GM21367 (cell line): Measurements from ENCODE around the gene BICC1.

ENCODE experiments used
- ATAC-seq: cut with Tn5 transposase; IDR thresholded peaks from one replicate; pipeline ENCODE4 v1.9.1; 2021; ENCODE audit not compliant: unreplicated experiment

BICC1 gene

DNA sequence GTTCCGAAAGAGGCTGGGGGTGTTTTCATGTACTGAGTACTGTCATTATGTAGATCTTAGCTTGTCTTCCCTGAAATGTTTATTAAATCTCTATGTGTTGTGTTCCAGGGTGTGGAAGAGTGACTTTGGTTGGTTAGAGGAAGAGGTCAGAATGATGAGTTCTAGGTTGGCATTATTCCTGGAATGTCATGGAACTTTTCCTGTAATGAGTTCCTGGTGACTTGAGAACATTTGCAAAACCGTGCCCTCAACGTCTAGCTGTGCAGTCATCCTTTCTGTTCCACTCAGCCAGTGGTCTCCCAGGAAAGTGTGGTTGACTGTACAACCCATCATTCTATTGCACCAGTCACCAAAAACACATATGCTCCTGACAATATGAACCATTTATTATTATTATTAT is 129.6 kb downstream of the BICC1 start:
- no peak for ATAC-seq

DNA sequence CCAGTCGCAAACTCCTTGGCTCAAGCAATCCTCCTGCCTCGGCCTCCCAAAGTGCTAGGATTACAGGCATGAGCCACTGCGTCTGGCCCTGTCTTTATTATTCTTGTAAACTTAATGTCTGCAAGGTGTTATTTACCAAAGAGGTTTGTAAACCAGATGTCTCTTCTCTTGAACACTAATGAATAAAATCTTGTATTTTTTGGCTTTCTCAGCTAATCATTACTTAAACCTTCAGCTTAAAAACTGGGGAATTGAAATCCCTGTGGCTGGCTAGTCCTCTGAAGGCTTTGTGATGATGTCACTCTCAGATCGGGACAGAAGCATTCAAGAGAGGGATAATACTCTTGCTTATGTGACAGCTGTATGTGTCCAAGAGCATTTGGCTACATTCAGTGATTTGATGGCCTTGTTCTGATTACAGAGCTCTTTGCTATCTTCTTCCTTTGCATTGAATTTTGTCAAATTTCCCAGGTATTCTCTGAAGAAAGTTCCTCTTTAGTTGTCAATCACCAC is 130.3 kb downstream of the BICC1 start:
- ATAC-seq = no peak

DNA sequence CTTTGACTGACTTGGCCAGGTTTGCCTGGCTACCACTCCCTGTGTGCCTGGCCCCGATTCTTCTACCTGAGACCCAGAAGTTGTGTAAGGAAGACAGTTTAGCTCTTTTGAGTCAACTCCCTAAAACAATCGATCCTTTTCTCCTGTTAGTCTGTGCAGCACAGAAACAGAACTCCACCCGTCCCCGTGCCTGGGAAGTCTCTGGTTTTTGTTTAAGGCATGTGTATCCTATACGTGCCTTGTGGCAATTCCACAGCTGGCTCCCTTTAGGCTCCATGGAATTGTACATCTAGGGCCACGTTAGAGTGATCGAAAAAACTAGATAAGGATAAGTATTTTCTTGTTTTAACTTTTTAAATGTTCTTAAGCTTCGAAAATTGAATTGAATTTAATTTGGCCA is 131.6 kb downstream of the BICC1 start:
- ATAC-seq = no peak

DNA sequence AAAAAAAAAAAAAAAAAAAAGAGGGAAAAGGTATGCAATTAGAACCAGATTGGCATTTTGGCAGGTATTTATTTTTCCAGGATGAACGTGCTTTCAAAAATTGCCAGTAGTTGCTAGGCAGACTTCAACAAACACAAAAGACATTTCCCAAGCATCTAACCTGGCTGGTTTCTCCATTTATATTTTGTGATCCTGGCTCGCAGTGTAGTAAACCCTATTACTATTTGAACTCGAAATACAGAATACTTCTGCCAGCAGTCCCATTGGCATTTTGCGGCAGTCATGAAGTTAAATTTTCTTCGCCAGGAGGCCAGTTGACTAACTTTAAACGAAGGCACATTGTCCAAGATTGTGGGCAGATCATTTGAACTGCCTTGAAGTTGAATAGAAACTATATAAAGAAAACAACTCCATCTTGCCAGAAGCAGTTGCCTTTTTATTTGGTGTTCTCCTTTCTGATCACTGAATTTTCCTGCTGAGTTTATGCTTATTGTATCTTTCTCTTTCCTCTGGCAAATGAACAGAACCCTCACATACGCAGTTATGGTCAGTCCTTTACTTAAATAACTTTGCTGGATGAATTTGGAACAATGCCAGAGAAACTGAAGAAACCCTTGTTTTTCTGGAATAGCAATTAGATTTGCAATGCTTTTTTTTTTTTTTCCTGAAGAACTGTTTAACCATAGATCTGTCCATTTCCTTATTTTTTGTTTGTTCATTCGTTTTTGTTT is 132.9 kb downstream of the BICC1 start:
- ATAC-seq = no peak

DNA sequence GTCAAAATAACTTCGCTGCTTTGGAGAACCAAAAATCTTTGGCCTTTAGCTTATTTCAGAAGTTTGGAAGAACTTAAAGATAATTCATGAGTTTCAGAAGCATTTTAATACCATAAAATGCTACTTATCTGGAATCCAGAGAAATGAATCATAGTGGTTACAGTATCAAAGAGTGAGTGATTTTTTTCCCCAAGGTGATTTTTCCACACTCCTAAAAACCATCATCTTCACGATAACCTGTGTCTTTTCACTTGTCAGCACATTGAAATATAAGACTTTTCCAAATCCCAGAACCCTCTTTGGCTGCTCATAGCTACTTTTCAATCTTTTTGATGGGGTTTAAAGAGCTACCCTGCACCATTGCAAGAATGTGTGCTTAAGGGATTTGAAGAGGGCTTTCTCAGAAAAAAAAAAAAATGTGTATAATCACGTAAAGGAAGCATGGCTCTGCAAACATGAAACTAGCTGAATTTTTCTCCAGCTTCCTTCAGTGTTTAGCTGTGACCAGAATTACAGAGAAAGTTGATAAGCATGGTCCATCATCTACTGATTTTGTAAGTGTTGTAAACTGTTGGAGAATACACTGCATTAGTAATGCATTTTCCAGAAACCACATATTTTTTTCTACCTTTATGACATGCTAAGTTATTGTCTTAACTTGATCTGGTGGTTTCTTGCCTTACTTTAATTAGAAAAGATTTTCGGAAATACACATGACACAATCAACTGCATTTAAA is 134.9 kb downstream of the BICC1 start:
- no peak for ATAC-seq

DNA sequence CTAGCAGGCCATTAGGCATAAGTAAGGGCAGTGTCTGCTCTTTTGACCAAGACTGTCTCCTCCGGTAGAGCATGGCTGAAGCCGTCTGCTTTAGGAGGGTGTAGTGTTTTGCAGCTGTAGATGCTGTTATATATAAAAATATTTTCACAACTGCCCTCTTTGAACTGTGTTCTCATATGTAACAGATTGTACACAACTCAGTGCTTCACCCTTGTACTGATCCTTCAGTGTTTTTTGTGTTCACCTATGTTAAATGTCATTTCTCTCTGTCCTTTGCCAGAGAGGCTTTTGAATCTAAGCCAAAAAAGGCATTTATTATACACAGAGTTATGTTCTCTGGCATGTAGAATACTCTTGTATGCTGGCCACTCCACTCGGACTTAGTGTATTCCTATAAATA is 135.5 kb downstream of the BICC1 start:
- no peak for ATAC-seq

DNA sequence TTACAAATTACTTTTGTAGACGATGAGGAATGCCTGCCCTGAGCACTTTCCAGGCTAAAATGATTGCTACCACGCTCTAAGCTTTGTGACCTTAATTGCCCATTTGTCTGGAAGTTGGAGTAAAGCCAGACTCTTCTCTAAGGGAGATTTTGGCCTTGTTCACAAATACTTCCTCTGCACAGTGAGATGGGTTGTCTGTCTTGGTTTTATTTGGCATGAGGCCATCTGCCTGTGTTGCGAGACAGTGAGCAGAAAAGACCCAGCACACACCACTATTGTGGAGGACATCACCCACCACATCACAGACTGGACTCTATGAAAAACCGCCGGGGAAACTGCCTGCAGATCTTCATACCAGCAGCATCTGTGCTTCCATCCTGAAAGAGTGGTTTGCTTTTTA is 138.4 kb downstream of the BICC1 start:
- ATAC-seq = no peak

DNA sequence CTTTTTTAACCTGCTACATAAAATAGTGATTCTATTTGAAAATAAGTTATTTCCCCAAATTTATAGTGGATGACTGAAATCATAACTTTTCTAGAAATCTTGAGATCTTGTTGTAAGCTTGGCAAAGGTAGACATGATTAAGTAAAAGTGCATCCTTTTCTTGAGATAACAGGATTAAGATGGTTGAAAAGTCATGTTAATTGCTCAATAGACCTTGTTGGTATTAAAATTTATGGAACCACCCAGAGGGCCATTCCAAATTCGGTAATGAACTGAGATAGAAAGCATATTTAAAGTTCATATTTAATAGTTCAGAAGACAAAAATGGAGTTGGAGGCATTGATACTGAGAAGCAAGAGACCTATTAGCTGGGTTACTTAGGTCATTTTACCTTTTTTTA is 139.1 kb downstream of the BICC1 start:
- ATAC-seq = no peak

DNA sequence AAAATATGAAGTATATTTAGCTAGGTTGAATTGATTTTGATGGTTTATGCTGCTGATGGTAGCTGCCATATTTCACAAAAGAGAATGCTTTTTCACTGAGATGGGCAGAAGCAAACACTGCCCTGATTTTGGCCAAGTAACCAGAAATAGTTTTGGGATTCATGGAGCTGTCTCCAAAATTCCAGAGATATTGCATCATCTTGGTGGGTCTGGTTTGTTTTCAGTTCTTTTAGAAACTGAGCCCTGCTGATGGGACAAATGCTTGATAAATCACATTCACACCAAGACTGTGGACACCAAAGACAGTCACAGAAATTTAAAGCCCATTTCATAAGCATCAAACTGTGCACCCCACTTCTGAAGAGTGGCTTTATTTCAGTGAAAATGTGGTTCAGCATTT is 140.5 kb downstream of the BICC1 start:
- ATAC-seq = no peak

DNA sequence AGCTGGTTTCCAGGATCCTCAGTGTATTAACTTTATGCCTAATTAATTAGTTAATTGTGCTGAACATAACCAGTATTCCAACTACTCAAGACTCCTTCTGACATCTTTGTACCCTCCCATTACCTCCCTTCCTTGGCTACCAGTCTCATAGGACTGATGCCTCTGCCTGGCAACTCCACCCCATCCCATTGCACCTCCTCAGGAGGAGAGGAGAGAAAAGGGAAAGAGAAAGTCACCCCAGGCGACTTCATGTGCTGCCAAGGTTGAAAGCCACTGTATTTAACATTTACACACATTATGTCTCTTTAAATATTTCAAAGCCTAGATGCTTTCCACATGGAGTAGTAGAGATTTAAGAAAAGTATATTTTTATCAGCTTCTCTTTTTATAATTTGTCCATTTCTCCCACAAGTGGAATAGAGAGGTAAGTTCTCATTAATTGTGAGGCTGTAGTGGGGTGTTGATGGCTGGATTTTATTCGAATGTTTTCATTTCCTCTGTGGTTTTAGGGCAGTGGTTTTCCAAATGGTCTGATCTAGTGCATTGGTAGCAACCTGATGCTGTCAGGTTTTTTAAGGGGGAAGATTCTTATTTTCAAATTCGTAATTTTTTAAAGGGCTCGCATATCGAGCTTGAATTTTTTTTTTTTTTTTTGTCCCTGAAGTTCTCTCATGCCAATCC is 148.0 kb downstream of the BICC1 start:
- ATAC-seq = no peak

DNA sequence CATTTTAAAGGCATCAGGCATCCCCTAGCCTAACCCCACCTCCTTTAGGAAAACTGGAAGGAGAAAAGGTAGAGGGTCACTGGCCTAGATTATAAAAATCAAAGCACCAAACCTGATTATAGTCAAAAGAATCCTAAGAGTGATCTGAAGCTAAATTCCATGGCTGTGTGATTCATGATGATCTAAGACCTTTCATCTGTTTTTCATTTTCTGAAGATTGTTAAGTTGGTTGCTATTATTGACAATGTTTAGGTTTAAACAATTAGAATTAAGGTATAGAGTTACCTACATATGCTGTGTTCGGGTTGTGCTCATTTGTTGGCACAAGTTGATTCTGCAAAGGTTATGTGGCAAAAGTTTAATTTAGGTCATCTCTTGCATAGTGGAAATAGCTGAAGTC is 148.7 kb downstream of the BICC1 start:
- ATAC-seq = no peak

DNA sequence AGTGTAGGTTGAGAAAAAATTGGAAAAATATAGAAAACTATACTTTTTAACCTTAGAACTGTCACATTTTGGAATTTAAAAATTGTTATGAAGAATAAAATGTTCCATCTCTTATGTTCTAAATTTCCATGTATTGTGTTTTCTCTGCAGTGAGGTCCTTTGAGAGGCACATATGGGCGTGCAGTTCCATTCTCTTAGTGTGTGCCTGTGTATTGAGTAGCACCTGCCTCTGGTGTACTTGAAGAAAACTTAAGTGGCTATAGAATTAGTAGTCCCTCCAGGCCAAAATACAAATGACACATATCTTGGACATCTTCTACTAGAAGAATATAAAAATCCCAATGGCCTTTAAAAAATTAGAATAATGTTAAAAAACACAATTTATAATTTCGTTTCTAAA is 149.2 kb downstream of the BICC1 start:
- ATAC-seq = no peak

DNA sequence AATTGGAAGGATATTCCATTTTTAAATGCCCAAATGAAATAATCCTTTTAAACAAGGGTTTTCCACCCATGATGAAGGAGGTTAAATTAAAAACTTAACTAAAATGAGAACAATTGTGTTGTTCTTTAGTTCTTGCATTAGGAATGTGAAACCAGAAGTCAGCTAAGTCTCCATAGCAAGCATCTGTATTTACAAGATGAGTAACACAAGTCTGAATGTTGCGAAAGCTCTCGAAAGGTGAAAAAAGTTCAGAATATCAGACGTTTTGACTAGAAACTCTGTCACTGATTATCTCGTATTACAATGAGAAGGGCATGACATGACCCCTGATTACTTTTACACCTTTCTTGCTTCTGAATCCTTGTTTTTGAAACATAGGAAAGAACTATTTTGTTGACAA is 149.6 kb downstream of the BICC1 start:
- no peak for ATAC-seq

DNA sequence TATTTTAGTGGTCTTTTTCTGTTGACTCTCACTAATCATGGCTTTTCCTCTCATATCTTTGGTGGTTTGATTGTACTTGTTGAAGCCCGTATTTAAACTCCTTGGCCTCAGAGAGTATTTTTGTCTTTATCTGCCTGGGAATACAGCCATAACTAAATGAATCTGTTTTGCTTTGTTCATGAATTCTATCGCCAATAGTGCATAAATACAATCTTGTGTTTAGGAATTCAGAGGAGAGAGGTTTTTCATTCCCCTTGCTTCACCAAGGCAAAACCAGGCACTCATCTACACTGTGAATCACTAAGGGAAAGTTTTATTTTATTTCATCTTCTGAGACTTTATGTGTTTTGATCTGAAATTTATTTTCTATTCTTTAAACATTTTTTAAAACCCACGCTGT is 152.7 kb downstream of the BICC1 start:
- no peak for ATAC-seq

DNA sequence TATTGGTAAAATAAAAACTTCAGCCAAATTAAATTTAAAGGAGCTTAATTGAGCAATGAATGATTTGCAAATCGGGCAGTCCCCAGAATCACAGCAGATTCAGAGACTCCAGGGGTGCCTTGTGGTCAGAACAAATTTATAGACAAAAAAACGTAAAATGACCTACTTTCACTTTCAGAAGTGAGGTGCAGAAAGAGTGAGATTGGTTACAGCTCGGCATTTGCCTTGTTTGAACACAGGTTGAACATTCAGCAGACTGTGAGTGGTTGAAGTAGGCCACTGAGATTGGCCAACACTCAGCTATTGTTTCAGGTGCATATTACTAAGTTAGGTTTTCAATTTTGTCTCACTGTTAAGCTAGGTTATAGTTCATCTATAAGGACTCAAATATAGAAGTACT is 153.4 kb downstream of the BICC1 start:
- no peak for ATAC-seq

DNA sequence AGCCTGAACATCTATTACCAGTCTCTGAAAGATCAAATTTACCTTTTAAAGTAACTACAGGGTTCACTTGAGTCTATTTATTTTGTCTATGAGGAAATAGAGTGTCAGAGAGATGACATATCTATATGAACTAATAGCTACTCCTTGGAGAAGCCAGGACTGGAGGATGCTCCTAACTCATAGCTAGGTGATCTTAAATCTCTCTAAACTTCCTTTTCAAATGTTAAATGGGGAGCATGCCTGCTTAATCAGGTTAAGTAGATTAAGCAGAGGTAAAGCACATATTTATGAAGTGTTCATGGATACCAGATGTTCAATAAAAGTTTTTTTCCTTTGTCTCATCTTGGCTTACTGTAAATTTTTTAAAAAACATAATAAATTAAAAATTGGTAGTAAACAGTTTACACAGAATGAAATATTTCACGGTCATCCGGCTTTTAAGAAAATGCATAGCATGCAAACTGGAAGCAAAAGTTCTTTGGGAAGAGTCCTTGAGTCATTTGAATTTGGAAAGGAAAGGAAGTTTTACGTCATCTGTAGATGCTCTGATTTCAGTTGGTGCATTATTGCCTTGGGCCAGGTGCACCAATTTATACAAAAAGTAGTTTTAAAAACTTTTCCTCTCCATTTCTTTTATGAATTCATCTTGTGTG is 155.1 kb downstream of the BICC1 start:
- no peak for ATAC-seq

DNA sequence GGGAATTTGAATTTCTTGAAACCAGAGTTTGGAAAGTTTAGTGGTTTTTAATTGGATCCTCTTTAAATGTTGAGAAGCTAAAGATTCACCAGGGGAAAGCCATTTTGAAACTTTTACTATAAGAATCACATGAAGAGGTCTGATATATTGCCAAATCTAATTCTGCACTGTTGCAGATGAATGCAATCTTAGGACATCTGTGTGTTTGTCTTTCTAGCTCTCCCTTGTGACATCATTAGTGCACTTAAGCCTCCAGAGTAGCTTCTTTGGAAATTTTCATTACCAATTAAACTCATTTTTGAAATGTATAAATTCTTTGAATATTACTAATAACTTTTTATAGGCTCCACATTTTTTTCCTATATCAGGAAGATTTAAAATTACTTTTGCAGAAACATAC is 160.2 kb downstream of the BICC1 start:
- no peak for ATAC-seq

DNA sequence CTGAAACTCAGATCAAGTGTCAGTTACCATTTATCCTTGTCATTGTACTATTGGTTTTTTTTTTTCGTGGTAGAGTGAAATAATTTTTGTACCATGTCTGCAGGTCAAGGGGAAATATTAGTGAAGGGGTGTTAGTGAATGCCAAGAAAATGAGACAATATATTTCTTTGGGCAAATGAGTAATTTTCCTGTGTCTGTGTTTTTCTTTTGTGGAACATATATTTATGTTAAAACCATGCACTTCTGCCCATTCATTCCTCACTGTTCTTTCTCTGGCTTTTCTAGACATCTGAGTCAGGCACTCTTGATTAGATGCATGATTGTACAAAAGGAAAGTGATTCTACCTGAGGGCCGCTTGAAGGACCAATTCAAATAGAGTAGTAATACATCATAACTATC is 161.6 kb downstream of the BICC1 start:
- ATAC-seq = no peak

DNA sequence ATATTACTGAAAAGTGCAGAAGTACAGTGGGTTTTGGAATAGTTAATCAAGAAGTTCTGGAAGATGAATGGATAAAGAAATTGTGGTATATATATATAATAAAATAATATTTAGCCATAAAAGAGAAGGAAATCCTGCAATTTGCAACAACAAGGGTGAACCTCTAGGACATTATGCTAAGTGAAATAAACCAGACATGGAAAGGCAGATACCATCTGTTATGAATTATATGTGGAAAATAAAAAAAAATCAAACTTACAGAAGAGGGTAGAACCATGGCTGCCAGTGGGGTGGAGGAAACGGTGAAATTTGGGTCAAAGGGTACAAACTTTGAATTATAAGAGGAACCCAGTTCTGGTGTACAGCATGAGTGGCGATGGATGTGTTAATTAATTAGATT is 162.6 kb downstream of the BICC1 start:
- ATAC-seq = no peak

DNA sequence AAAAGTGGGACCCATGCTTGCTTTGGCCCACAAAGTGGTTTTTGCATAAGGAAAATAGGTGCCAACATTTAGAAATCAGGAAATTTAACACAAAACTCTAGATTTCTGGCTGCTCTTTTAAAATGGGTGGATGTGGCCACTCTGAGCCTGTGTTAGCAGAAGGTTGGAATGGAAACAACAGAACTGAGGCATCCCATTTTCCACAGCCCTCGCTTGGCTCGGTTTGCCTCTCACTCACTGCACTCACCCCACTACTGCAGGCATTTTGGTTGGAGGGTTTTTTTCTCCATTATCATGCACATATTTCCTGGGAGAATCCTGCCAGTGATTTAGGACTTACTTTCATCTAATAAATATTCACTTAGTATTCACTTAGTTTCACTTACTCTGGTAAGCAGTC is 178.9 kb downstream of the BICC1 start:
- ATAC-seq = no peak

DNA sequence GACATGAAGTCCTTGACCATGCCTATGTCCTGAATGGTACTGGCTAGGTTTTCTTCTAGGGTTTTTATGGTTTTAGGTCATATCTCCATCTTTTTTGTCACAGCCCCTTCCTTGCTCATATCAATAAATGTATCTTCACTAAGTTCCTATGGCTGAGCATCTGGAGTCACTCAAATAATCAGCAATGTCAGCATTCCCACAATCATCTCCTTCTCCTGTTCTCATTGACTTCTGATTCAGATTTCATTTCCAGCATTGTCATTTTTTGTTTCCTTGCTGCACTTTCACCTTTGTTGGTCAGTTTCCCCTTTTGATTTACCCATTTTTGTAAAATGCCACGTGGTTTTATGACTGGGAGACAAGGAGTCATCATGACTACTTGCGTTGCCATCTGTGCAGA is 181.2 kb downstream of the BICC1 start:
- no peak for ATAC-seq

DNA sequence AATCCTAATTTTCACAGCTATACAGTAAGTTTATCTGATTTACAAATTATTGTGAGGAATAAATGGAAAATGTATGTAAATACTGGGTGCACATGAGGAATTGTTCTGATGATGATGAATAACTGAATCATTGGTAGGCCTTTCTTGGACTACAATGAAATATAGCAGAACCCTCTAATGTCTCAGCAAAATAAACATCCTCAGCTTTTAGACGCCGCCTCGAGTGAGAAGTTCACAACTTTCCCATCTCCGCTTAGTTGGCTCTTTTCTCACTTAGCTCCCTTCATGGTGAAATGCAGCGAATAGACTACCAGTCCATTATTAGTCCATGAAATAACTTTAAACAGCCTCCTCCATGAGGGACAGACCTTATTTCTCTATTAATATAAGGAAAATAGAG is 182.3 kb downstream of the BICC1 start:
- no peak for ATAC-seq
